CD14-positive monocyte (primary cell): ENCODE data around the gene TMC3. TPM values are rescaled to one million over a fixed set of nuclear protein-coding genes. Genes with fewer than 3 reads are reported as not detected.

Experiments used
- DNase-seq, 3 donors: peaks; one replicate each; pipeline ENCODE4 v3.0.0-alpha.2; 2011 to 2022
- H2AFZ ChIP-seq: 2 replicates; pipeline ENCODE4 v1.6.0; 2012; ENCODE audit warnings: mild to moderate bottlenecking, low read depth, low read length, inconsistent platforms; ENCODE audit not compliant: insufficient read depth, poor library complexity, severe bottlenecking
- H3K27ac ChIP-seq, 2 donors: 1 replicate in 1 of 2; 2 replicates in 1 of 2; pipeline ENCODE4 v1.5.1; 2012 to 2013; ENCODE audit warnings: low read length in 2 of 2, control low read depth in 1 of 2, inconsistent platforms in 1 of 2, low read depth in 1 of 2, mild to moderate bottlenecking in 1 of 2
- H3K27me3 ChIP-seq, 2 donors: one replicate each; pipeline versions ENCODE4 v1.6.0 to v1.6.1; 2011 to 2013; ENCODE audit warnings: low read length in 2 of 2; ENCODE audit not compliant: control insufficient read depth in 2 of 2, insufficient read depth in 2 of 2
- H3K36me3 ChIP-seq, 2 donors: replicated peaks in 1 of 2; 1 replicate in 1 of 2; 2 replicates in 1 of 2; pipeline versions ENCODE4 v1.5.1 to v1.6.1; 2012 to 2013; ENCODE audit warnings: low read length in 2 of 2, control low read depth in 1 of 2, inconsistent platforms in 1 of 2, mild to moderate bottlenecking in 1 of 2; ENCODE audit not compliant: insufficient read depth in 2 of 2, control insufficient read depth in 1 of 2
- H3K4me1 ChIP-seq, 2 donors: 1 replicate in 1 of 2; 2 replicates in 1 of 2; pipeline versions ENCODE4 v1.5.1 to v1.6.1; 2012 to 2013; ENCODE audit warnings: low read length in 2 of 2, control low read depth in 1 of 2, inconsistent platforms in 1 of 2, mild to moderate bottlenecking in 1 of 2, moderate library complexity in 1 of 2; ENCODE audit not compliant: insufficient read depth in 2 of 2, control insufficient read depth in 1 of 2
- H3K4me2 ChIP-seq: replicated peaks from 2 replicates; pipeline ENCODE3; 2012; ENCODE audit warnings: low read length, moderate library complexity, mild to moderate bottlenecking; ENCODE audit not compliant: poor library complexity, severe bottlenecking; ENCODE audit errors: extremely low read depth
- H3K4me3 ChIP-seq, 3 experiments: fragments of 200-600 bp in 1 of 3; sonication (generic) in 1 of 3; replicated peaks in 1 of 3; 1 replicate in 2 of 3; 2 replicates in 1 of 3; pipeline ENCODE4 v1.5.1; 2011 to 2013; ENCODE audit warnings: low read length in 3 of 3, mild to moderate bottlenecking in 3 of 3, control low read depth in 2 of 3, low read depth in 2 of 3, inconsistent platforms in 1 of 3, moderate library complexity in 1 of 3
- H3K79me2 ChIP-seq: 2 replicates; pipeline ENCODE4 v1.6.0; 2012; ENCODE audit warnings: mild to moderate bottlenecking, control low read depth, inconsistent platforms, low read length, moderate library complexity; ENCODE audit not compliant: insufficient read depth
- H3K9ac ChIP-seq: 2 replicates; pipeline ENCODE4 v1.6.0; 2017; ENCODE audit warnings: low read length, mild to moderate bottlenecking; ENCODE audit not compliant: insufficient read depth, poor library complexity, severe bottlenecking
- H3K9me3 ChIP-seq, 2 donors: replicated peaks in 1 of 2; 1 replicate in 1 of 2; 2 replicates in 1 of 2; pipeline versions ENCODE4 v1.5.1 to v1.6.1; 2012 to 2013; ENCODE audit warnings: low read length in 2 of 2, control low read depth in 1 of 2; ENCODE audit not compliant: control insufficient read depth in 1 of 2, insufficient read depth in 1 of 2
- H4K20me1 ChIP-seq: 2 replicates; pipeline ENCODE4 v1.6.0; 2012; ENCODE audit warnings: mild to moderate bottlenecking, low read length, control low read depth, moderate library complexity; ENCODE audit not compliant: insufficient read depth
- H3K27ac Mint-ChIP-seq, 7 donors: one replicate each; pipeline ENCODE4 v1.8.0; 2020; ENCODE audit warnings: mild to moderate bottlenecking in 7 of 7, mixed read lengths in 7 of 7, moderate library complexity in 6 of 7, inconsistent platforms in 2 of 7
- H3K27me3 Mint-ChIP-seq, 3 donors: one replicate each; pipeline ENCODE4 v1.8.0; 2021 to 2022; ENCODE audit warnings: low read depth in 3 of 3, mild to moderate bottlenecking in 3 of 3, mixed read lengths in 3 of 3, moderate library complexity in 3 of 3, inconsistent platforms in 1 of 3
- H3K36me3 Mint-ChIP-seq, 2 donors: one replicate each; pipeline ENCODE4 v1.8.0; 2020; ENCODE audit warnings: mixed read lengths in 2 of 2, inconsistent platforms in 1 of 2, mild to moderate bottlenecking in 1 of 2
- H3K4me1 Mint-ChIP-seq: one replicate; pipeline ENCODE4 v1.8.0; 2020; ENCODE audit warnings: mild to moderate bottlenecking, mixed read lengths
- H3K4me3 Mint-ChIP-seq, 2 donors: one replicate each; pipeline ENCODE4 v1.8.0; 2020; ENCODE audit warnings: mild to moderate bottlenecking in 2 of 2, mixed read lengths in 2 of 2, moderate library complexity in 1 of 2
- H3K9me3 Mint-ChIP-seq, 7 donors: one replicate each; pipeline ENCODE4 v1.8.0; 2020 to 2022; ENCODE audit warnings: mixed read lengths in 7 of 7, mild to moderate bottlenecking in 6 of 7, moderate library complexity in 6 of 7, inconsistent platforms in 2 of 7
- CTCF ChIP-seq: fragments of 200-600 bp; IDR thresholded peaks from one replicate; pipeline ENCODE4 v1.8.0; 2022; ENCODE audit warnings: antibody characterized with exemption, mild to moderate bottlenecking
- WGBS: methylation state at CpG from one replicate; pipeline ENCODE4 v1.1.5; 2013; ENCODE audit warnings: missing lambda C conversion rate; ENCODE audit not compliant: insufficient coverage; 5-methylcytosine and 5-hydroxymethylcytosine counted together
- intact Hi-C, 2 donors: fragments of 100-400 bp; cut with micrococcal nuclease; formaldehyde crosslinking; loops; one replicate each; pipeline versions ENCODE4 v1.15.0 to v1.15.1; 2023
- polyA plus RNA-seq, 3 donors: library from polyadenylated mRNA; depleted of rRNA in 1 of 3; unstranded in 2 of 3; stranded (reverse) in 1 of 3; fragments of 300-500 nt in 2 of 3; fragments of >200 nt in 1 of 3; fragmentation: Illumina TruSeq in 2 of 3; gene quantifications; 1 replicate in 2 of 3; 2 replicates in 1 of 3; pipeline ENCODE4 v1.2.3, GENCODE V29; 2012 to 2021

The TMC3 gene
- polyA plus RNA-seq, 3 donors = not detected

GRCh38 chr15:81333363-81333762 lies 40.6 kb downstream of the TMC3 start:
- no peak for DNase-seq
- Histone ChIP-seq H3K9me3 (no peaks in the 10 kb centered on the region), H3K27ac (no peak overlapping the region), H3K4me3 (no peak overlapping the region), H3K4me2 (no peak overlapping the region), H3K9ac (no peak overlapping the region), H3K36me3 (no peaks in the 10 kb centered on the region), H4K20me1 (no peaks in the 10 kb centered on the region), H2AFZ (no peak overlapping the region), H3K79me2 (no peaks in the 10 kb centered on the region), H3K27me3 (no peaks in the 10 kb centered on the region), H3K4me1 (peaks cover 3 to 6% of the 10 kb centered on the region in 2 donors)
- H3K27ac Mint-ChIP-seq = peak overlapping the region in 1 of 7 donors; percentile 53
- H3K36me3 Mint-ChIP-seq = no peaks in the 10 kb centered on the region
- peaks cover 0 to 5% (median 3%) of the 10 kb centered on the region in 3 donors for H3K27me3 Mint-ChIP-seq
- intact Hi-C loops = loop anchor here in 1 of 2 donors (5.0 kb wide), 1 partner anchor 36 kb away; no protein-coding TSS in a partner anchor
- H3K4me1 Mint-ChIP-seq = peaks cover 15% of the 10 kb centered on the region
- no peak for TF ChIP-seq CTCF
- H3K9me3 Mint-ChIP-seq = peaks cover 0 to 3% (median 0%) of the 10 kb centered on the region in 7 donors
- no peak overlapping the region for H3K4me3 Mint-ChIP-seq
- 100% methylated on average over 2 of the region's 3 CpGs for WGBS

GRCh38 chr15:81332326-81332725 lies 41.7 kb downstream of the TMC3 start:
- H3K27me3 Mint-ChIP-seq = peaks cover 0 to 3% (median 3%) of the 10 kb centered on the region in 3 donors
- no peaks in the 10 kb centered on the region for H3K4me1 ChIP-seq
- H3K79me2 ChIP-seq = no peaks in the 10 kb centered on the region
- peaks cover 0 to 3% (median 0%) of the 10 kb centered on the region in 7 donors for H3K9me3 Mint-ChIP-seq
- H3K4me2 ChIP-seq = no peak overlapping the region
- H3K4me3 Mint-ChIP-seq = no peak overlapping the region
- no peaks in the 10 kb centered on the region for H3K27me3 ChIP-seq
- H3K9me3 ChIP-seq = no peaks in the 10 kb centered on the region
- DNase-seq = no peak
- H3K27ac Mint-ChIP-seq = no peak overlapping the region
- H3K27ac ChIP-seq = no peak overlapping the region
- no peaks in the 10 kb centered on the region for H4K20me1 ChIP-seq
- H2AFZ ChIP-seq = no peak overlapping the region
- no peaks in the 10 kb centered on the region for H3K36me3 ChIP-seq
- 100% methylated on average over 10 of the region's 12 CpGs for WGBS
- no peak for TF ChIP-seq CTCF
- intact Hi-C loops = loop anchor here in 1 of 2 donors (5.0 kb wide), 1 partner anchor 35 kb away; no protein-coding TSS in a partner anchor
- H3K36me3 Mint-ChIP-seq = no peaks in the 10 kb centered on the region
- H3K4me3 ChIP-seq = no peak overlapping the region
- peaks cover 9% of the 10 kb centered on the region for H3K4me1 Mint-ChIP-seq
- no peak overlapping the region for H3K9ac ChIP-seq
